HCT116 (cell line): Measurements from ENCODE around the gene ARL5C. TPM values are rescaled to one million over a fixed set of nuclear protein-coding genes. Genes with fewer than 3 reads are reported as not detected.

Experiments
- ATAC-seq: fragments of 200-7000 bp; cut with Tn5 transposase; 2 replicates; pipeline ENCODE4 v1.9.1; 2020; ENCODE audit warnings: mild to moderate bottlenecking, moderate library complexity
- BruUV-seq: library from RNA; stranded (reverse); fragments of 400-500 nt; replicated peaks from 2 replicates; lab custom pipeline; 2021; lab: Mats Ljungman, UMichigan
- CTCF ChIA-PET: fragments of 300-600 bp; sonication (Branson Sonifier 250); formaldehyde crosslinking; loops from one replicate; lab custom pipeline; 2021; ENCODE audit warnings: antibody characterized with exemption; lab: Charles Lee
- POLR2A ChIA-PET: fragments of 300-600, 350-600 bp; sonication (Branson Sonifier 250); formaldehyde crosslinking; loops from one replicate; lab custom pipeline; 2021; ENCODE audit warnings: antibody characterized with exemption; lab: Charles Lee
- RAD21 ChIA-PET, 2 experiments: fragments of 300-600 bp; sonication (Branson Sonifier 250); formaldehyde crosslinking; loops; one replicate each; lab custom pipeline; 2023; ENCODE audit warnings: low total read pairs in 2 of 2; ENCODE audit not compliant: uncharacterized antibody in 2 of 2, unreplicated experiment in 2 of 2, low non-redundant PET in 1 of 2; lab: Charles Lee
- DNase-seq: peaks from one replicate; pipeline ENCODE4 v3.0.0-alpha.2; 2010; ENCODE audit warnings: low read depth, low spot score
- H2AFZ ChIP-seq: fragments of 200-600 bp; shearing (Covaris generic), sonication (generic); 2 replicates; pipeline ENCODE4 v1.6.1; 2017; ENCODE audit warnings: low read depth, mixed run types, mixed read lengths, antibody characterized with exemption, low read length; ENCODE audit not compliant: poor library complexity, severe bottlenecking
- H3K27ac ChIP-seq: 2 replicates; pipeline ENCODE4 v1.5.1; 2012; ENCODE audit warnings: low read depth, low read length
- H3K27me3 ChIP-seq: fragments of 200-600 bp; sonication (generic); 2 replicates; pipeline ENCODE4 v1.6.1; 2016; ENCODE audit warnings: mixed run types, low read length, mixed read lengths; ENCODE audit not compliant: insufficient read depth
- H3K36me3 ChIP-seq, 2 experiments: fragments of 200-500 bp in 1 of 2; fragments of 200-600 bp in 1 of 2; sonication (Bioruptor generic) in 1 of 2; sonication (generic) in 1 of 2; 2 replicates each; pipeline versions ENCODE4 v1.5.1 to v1.6.1; 2014 to 2016; ENCODE audit warnings: low read length in 2 of 2, inconsistent platforms in 1 of 2, mixed read lengths in 1 of 2, mixed run types in 1 of 2; ENCODE audit not compliant: insufficient read depth in 2 of 2, control insufficient read depth in 1 of 2
- H3K4me1 ChIP-seq, 2 experiments: fragments of 200-600 bp in 1 of 2; sonication (generic) in 1 of 2; 2 replicates each; pipeline versions ENCODE4 v1.5.1 to v1.6.1; 2012 to 2017; ENCODE audit warnings: low read length in 2 of 2, inconsistent platforms in 1 of 2, mild to moderate bottlenecking in 1 of 2, mixed read lengths in 1 of 2, mixed run types in 1 of 2, moderate library complexity in 1 of 2; ENCODE audit not compliant: insufficient read depth in 2 of 2, control insufficient read depth in 1 of 2
- H3K4me2 ChIP-seq: fragments of 200-600 bp; sonication (generic); 2 replicates; pipeline ENCODE4 v1.6.1; 2017; ENCODE audit warnings: mixed run types, low read length, mixed read lengths
- H3K4me3 ChIP-seq, 2 experiments: fragments of 200-600 bp in 1 of 2; sonication (generic) in 1 of 2; replicated peaks in 1 of 2; 2 replicates each; pipeline ENCODE4 v1.5.1; 2011 to 2016; ENCODE audit warnings: low read length in 2 of 2, control low read depth in 1 of 2, low read depth in 1 of 2, mild to moderate bottlenecking in 1 of 2, mixed read lengths in 1 of 2, mixed run types in 1 of 2
- H3K79me2 ChIP-seq: fragments of 200-600 bp; sonication (generic); 2 replicates; pipeline ENCODE4 v1.6.1; 2017; ENCODE audit warnings: mild to moderate bottlenecking, mixed run types, low read length, moderate library complexity, mixed read lengths; ENCODE audit not compliant: insufficient read depth
- H3K9ac ChIP-seq: fragments of 200-600 bp; sonication (generic); 2 replicates; pipeline ENCODE4 v1.6.1; 2016; ENCODE audit warnings: low read length, mixed read lengths
- H3K9me2 ChIP-seq: fragments of 200-600 bp; sonication (generic), shearing (Covaris generic); 2 replicates; pipeline ENCODE4 v1.6.1; 2017; ENCODE audit warnings: mixed run types, mild to moderate bottlenecking, moderate library complexity; ENCODE audit not compliant: insufficient read depth
- H3K9me3 ChIP-seq, 2 experiments: fragments of 200-500 bp in 1 of 2; fragments of 200-600 bp in 1 of 2; sonication (Bioruptor generic) in 1 of 2; sonication (generic) in 1 of 2; 2 replicates each; pipeline ENCODE4 v1.6.1; 2014 to 2017; ENCODE audit warnings: low read length in 2 of 2, mixed read lengths in 2 of 2, inconsistent platforms in 1 of 2, low read depth in 1 of 2, mild to moderate bottlenecking in 1 of 2, mixed run types in 1 of 2, moderate library complexity in 1 of 2; ENCODE audit not compliant: control insufficient read depth in 1 of 2, insufficient read depth in 1 of 2
- H4K20me1 ChIP-seq: fragments of 200-600 bp; sonication (generic), shearing (Covaris generic); 2 replicates; pipeline ENCODE4 v1.6.1; 2017; ENCODE audit warnings: mixed run types, mild to moderate bottlenecking, moderate library complexity; ENCODE audit not compliant: insufficient read depth
- EGR1 ChIP-seq: IDR thresholded peaks from 2 replicates; pipeline ENCODE4 v1.6.1; 2012; ENCODE audit warnings: low read depth
- EZH2 ChIP-seq: fragments of 200-600 bp; sonication (generic); IDR thresholded peaks from 2 replicates; pipeline ENCODE4 v1.6.1; 2017; ENCODE audit warnings: antibody characterized with exemption, mixed run types
- EZH2phosphoT487 ChIP-seq: fragments of 200-600 bp; IDR thresholded peaks from 2 replicates; pipeline ENCODE4 v1.6.1; 2018; ENCODE audit warnings: antibody characterized with exemption, borderline replicate concordance
- JUND ChIP-seq: IDR thresholded peaks from 2 replicates; pipeline ENCODE4 v1.6.1; 2012
- POLR2A ChIP-seq: IDR thresholded peaks from 2 replicates; pipeline ENCODE4 v1.7.0; 2011; ENCODE audit warnings: borderline replicate concordance; ENCODE audit not compliant: insufficient read depth, insufficient read length; ENCODE audit errors: extremely low read depth
- POLR2AphosphoS5 ChIP-seq: IDR thresholded peaks from 2 replicates; pipeline ENCODE4 v1.6.1; 2011; ENCODE audit warnings: mild to moderate bottlenecking, low read depth, low read length, moderate library complexity
- SIN3A ChIP-seq: IDR thresholded peaks from 2 replicates; pipeline ENCODE4 v1.6.1; 2012; ENCODE audit warnings: low read depth
- TCF7L2 ChIP-seq: IDR thresholded peaks from 2 replicates; pipeline ENCODE4 v1.7.0; 2011; ENCODE audit warnings: borderline replicate concordance, inconsistent platforms; ENCODE audit not compliant: insufficient read depth, insufficient read length; ENCODE audit errors: extremely low read depth
- YY1 ChIP-seq: IDR thresholded peaks from 2 replicates; pipeline ENCODE4 v1.6.1; 2011; ENCODE audit warnings: low read length, low read depth, moderate library complexity, mild to moderate bottlenecking; ENCODE audit not compliant: insufficient replicate concordance; ENCODE audit errors: extremely low read depth
- intact Hi-C: fragments of 100-400 bp; cut with micrococcal nuclease; formaldehyde crosslinking; loops from 2 replicates; pipeline ENCODE4 v1.10.0; 2022
- total RNA-seq: library from RNA; stranded (reverse); gene quantifications from one replicate; pipeline ENCODE4 v1.2.1, GENCODE V29; 2021; ENCODE audit not compliant: unreplicated experiment
- TF ChIP-seq, protein P1 (sequence below): IDR thresholded peaks from 2 replicates; pipeline ENCODE4 v1.6.1; 2012; ENCODE audit warnings: low read depth

Gene ARL5C
- total RNA-seq, 1 experiment from 2014 or later = not detected

DNA sequence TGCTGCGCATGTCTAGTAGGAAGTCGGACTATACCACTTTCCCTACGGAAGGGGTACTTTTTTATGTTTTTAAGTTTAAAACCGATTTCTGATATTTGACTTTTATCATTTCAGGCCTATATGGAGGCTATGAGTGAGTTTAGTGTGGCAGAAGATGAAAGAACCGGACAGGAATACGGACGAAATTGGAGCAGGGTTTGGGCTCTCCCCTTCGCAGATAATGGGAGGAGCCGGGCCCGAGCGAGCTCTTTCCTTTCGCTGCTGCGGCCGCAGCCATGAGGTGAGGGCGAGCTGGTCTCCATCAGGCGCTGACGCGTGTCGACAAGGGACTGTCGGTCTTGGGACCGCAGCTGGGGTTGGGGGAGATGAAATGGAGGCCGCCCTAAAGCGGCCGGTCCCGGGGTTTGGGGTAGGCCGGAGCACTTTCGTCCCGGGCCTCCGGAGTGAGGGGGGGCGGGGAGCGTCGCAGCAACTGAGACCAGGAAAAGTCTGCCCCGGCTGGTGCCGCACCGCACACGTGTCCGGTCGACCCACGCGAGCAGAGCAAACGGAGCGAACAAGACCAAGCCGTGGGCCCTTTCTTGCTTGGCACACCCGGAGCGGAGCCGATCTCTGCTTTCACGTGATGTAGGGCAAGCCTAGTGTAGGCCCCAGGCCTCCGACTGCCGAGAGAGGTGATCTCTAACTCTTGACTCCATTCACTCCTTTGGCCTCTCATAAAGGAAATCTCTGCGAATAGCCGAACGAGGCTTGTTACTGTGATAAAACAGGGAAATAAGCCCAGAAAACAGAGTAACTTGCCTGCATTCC is 34.3 kb upstream of the ARL5C start, which contains the start of gene RPL19 (continued):
- TF ChIP-seq, protein P1, sequence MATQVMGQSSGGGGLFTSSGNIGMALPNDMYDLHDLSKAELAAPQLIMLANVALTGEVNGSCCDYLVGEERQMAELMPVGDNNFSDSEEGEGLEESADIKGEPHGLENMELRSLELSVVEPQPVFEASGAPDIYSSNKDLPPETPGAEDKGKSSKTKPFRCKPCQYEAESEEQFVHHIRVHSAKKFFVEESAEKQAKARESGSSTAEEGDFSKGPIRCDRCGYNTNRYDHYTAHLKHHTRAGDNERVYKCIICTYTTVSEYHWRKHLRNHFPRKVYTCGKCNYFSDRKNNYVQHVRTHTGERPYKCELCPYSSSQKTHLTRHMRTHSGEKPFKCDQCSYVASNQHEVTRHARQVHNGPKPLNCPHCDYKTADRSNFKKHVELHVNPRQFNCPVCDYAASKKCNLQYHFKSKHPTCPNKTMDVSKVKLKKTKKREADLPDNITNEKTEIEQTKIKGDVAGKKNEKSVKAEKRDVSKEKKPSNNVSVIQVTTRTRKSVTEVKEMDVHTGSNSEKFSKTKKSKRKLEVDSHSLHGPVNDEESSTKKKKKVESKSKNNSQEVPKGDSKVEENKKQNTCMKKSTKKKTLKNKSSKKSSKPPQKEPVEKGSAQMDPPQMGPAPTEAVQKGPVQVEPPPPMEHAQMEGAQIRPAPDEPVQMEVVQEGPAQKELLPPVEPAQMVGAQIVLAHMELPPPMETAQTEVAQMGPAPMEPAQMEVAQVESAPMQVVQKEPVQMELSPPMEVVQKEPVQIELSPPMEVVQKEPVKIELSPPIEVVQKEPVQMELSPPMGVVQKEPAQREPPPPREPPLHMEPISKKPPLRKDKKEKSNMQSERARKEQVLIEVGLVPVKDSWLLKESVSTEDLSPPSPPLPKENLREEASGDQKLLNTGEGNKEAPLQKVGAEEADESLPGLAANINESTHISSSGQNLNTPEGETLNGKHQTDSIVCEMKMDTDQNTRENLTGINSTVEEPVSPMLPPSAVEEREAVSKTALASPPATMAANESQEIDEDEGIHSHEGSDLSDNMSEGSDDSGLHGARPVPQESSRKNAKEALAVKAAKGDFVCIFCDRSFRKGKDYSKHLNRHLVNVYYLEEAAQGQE = no peak
- TF ChIP-seq TCF7L2 (no peak), JUND (peak; percentile 82), YY1 (peak; percentile 35), EZH2phosphoT487 (no peak)

DNA sequence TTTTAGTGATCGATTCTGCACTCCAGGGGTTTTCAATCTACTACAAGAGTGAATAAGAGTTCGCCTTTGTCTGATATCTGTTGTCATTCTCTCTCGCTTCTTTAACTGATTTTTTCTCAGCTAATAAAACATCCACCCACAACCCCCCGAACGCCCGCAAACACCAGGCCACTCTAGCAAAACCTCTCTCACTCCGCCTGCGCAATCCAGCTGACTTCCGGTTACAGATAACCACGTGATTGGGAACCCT is 33.8 kb upstream of the ARL5C start:
- Histone ChIP-seq H3K9me3 (no peaks in the 10 kb centered on the region), H3K36me3 (peaks cover 31 to 38% of the 10 kb centered on the region in 2 experiments), H3K4me2 (peak overlapping the region; percentile 88), H3K4me3 (peak overlapping the region; percentile 66 to 82), H3K4me1 (peaks cover 24 to 54% of the 10 kb centered on the region in 2 experiments), H3K27ac (peak overlapping the region; percentile 93), H3K79me2 (peaks cover 41% of the 10 kb centered on the region), H4K20me1 (peaks cover 18% of the 10 kb centered on the region; the same call in 1 of the 2 replicates), H3K9me2 (no peaks in the 10 kb centered on the region), H3K27me3 (no peaks in the 10 kb centered on the region), H2AFZ (peak overlapping the region; percentile 91), H3K9ac (peak overlapping the region; percentile 99)
- no TSS peak for BruUV-seq
- TF ChIP-seq POLR2A (peak; percentile 70), EZH2 (no peak), POLR2AphosphoS5 (peak; percentile 77), EGR1 (peak; percentile 79), SIN3A (peak; percentile 56; the same call in 1 of the 2 replicates)
- peak; percentile 51 for ATAC-seq
- intact Hi-C loops = loop anchor here (1.0 to 10.0 kb wide), 2 partner anchors 46 to 325 kb away; no protein-coding TSS in a partner anchor
- ChIA-PET POLR2A (interaction anchor here (0.6 to 1.8 kb wide), 18 partner anchors 9 to 642 kb away, joined by 3 to 16 read pairs (median 5); no protein-coding TSS in a partner anchor), RAD21 (interaction anchor here (0.6 to 1.0 kb wide), 4 partner anchors 16 to 36 kb away, joined by 5 to 6 read pairs (median 5); no protein-coding TSS in a partner anchor), CTCF (interaction anchor here (0.7 to 1.5 kb wide), 13 partner anchors 9 to 424 kb away, joined by 3 to 16 read pairs (median 3); no protein-coding TSS in a partner anchor)
- peak; percentile 93 for DNase-seq
